Left lung (tissue), 10 donors: Measurements from ENCODE around the gene AIFM3. TPM values are rescaled to one million over a fixed set of nuclear protein-coding genes. Genes with fewer than 3 reads are reported as not detected.
A peak's percentile ranks its signal among the peaks of the same experiment; 100 is the strongest.

Experiments used
- ATAC-seq: fragments of 200-7000 bp; cut with Tn5 transposase; one replicate; pipeline ENCODE4 v1.9.1; 2020; ENCODE audit warnings: moderate library complexity
- DNase-seq, 4 donors: peaks; one replicate each; pipeline ENCODE4 v3.0.0-alpha.2; 2013 to 2020
- H3K27ac ChIP-seq, 2 donors: fragments of 200-600 bp; sonication (generic) in 1 of 2; one replicate each; pipeline versions ENCODE4 v1.5.0 to v1.8.0; 2020 to 2021
- H3K27me3 ChIP-seq, 2 donors: fragments of 200-600 bp; sonication (generic) in 1 of 2; one replicate each; pipeline versions ENCODE4 v1.5.0 to v1.8.0; 2020 to 2021
- H3K36me3 ChIP-seq, 2 donors: fragments of 200-600 bp; sonication (generic) in 1 of 2; one replicate each; pipeline versions ENCODE4 v1.5.0 to v1.8.0; 2020 to 2021
- H3K4me1 ChIP-seq, 2 donors: fragments of 200-600 bp; one replicate each; pipeline ENCODE4 v1.8.0; 2021
- H3K4me3 ChIP-seq, 2 donors: fragments of 200-600 bp; sonication (generic) in 1 of 2; one replicate each; pipeline versions ENCODE4 v1.5.0 to v1.8.0; 2020 to 2021; ENCODE audit warnings: mild to moderate bottlenecking in 1 of 2
- H3K9me3 ChIP-seq, 2 donors: fragments of 200-600 bp; sonication (generic) in 1 of 2; one replicate each; pipeline versions ENCODE4 v1.5.0 to v1.8.0; 2020 to 2021
- intact Hi-C, 2 donors: fragments of 100-400 bp; cut with DNase I; formaldehyde crosslinking; loops; one replicate each; pipeline versions ENCODE4 v1.11.2 to v1.14.2; 2022
- polyA plus RNA-seq, 6 donors: library from polyadenylated mRNA; unstranded; fragments of 120-200 nt; gene quantifications; one replicate each; pipeline ENCODE4 v1.2.1, GENCODE V29; 2013; ENCODE audit not compliant: insufficient read length in 6 of 6
- total RNA-seq, 2 donors: library from RNA; stranded (reverse); fragmentation: NEBNext Ultra II Directional; extraction: Animal tissue kit (Norgen Biotek cat#: 25700); gene quantifications; one replicate each; pipeline ENCODE4 v1.2.1, GENCODE V29; 2021
- TF ChIP-seq, protein P1 (sequence below), 2 donors: fragments of 200-600 bp; sonication (generic) in 1 of 2; IDR thresholded peaks; one replicate each; pipeline versions ENCODE4 v1.5.0 to v1.8.0; 2021; ENCODE audit warnings: antibody characterized with exemption in 2 of 2
- donor health status: DM: no; HTN: yes; CAD: no.
- donor health status: DM: no; HTN: no; CAD: no.

The AIFM3 gene
- total and polyA plus RNA-seq, 8 donors = 0.49 to 6.5 (median 1.0) TPM

DNA sequence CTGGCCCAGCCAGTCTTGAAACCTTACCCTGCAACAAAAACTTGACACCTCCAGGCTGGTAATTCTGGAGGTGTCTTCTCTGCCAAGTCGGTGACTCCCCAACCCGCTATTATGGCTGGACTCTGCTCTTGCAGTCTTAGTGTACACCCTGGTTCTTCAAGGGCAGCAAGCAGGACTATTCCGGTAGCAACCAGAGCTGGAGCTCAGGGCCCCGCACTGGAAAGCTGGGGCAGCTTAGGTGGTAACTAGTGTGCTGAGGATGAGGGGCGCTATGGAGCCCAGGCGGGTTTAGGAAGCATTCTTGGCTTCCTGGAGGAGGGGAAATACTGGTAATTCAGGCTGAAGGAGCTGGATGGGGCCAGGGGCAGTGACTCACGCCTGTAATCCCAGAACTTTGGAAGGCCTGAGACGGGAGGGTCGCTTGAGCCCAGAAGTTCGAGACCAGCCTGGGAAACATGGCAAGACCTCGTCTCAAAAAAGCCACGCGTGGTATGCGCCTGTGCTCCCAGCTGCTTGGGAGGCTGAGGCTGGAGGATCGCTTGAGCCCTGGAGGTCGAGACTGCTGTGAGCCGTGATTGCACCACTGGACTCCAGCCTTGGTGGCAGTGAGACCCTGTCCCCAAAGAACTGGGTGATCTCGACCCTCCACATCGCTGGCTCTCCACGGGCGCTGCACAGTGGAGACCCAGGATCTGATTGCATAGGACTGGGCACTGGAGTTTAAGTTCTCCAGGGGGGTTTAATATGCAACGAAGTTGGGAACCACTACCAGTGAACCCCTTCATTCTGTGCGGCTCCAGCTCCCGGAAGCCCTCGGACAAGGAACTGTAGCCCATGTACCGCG, 10.6 kb upstream of the AIFM3 start:
- peaks cover 0 to 31% of the 10 kb centered on the region in 2 donors for H3K4me1 ChIP-seq
- DNase-seq (no peak), ATAC-seq (peak; percentile 38)
- peak overlapping the region; percentile 48 for H3K4me3 ChIP-seq
- H3K36me3 ChIP-seq = peaks cover 0 to 25% of the 10 kb centered on the region in 2 donors
- H3K9me3 ChIP-seq = no peaks in the 10 kb centered on the region
- H3K27ac ChIP-seq = peak overlapping the region in 1 of 2 donors; percentile 34
- H3K27me3 ChIP-seq = peaks cover 0 to 12% of the 10 kb centered on the region in 2 donors
- TF ChIP-seq, protein P1, sequence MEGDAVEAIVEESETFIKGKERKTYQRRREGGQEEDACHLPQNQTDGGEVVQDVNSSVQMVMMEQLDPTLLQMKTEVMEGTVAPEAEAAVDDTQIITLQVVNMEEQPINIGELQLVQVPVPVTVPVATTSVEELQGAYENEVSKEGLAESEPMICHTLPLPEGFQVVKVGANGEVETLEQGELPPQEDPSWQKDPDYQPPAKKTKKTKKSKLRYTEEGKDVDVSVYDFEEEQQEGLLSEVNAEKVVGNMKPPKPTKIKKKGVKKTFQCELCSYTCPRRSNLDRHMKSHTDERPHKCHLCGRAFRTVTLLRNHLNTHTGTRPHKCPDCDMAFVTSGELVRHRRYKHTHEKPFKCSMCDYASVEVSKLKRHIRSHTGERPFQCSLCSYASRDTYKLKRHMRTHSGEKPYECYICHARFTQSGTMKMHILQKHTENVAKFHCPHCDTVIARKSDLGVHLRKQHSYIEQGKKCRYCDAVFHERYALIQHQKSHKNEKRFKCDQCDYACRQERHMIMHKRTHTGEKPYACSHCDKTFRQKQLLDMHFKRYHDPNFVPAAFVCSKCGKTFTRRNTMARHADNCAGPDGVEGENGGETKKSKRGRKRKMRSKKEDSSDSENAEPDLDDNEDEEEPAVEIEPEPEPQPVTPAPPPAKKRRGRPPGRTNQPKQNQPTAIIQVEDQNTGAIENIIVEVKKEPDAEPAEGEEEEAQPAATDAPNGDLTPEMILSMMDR (IDR thresholded peaks at IDR 0.05) = no peak
- intact Hi-C loops = no loop called here

DNA sequence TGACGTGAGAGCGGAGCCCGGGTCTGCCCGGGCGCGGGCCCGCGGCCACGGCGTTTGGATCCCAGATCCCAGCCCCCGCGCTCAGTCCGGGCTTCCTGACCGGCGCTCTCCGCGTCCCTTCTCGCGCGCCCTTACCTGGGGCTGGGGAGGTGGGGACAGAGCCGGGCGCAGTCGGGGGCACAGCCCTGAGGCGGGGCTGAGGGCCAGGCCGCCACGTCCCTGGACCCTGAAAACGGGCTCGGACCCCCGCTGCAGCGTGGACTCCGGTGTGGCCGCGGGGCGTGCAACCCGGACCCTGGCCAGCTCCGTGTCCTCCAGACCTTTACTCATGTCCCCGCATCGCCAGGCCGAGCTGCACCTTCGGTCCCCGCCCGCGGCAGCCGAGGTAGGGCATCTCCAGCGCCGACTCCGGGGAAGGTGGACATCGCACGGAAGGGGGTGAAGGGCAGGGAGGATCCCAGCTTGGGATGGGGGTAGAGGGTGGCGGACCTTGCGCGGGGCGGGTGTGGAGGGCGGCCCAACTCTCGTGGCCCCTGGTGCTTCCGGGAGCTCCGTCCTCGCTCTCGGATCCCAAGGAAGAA, 9.9 kb upstream of the AIFM3 start:
- Histone ChIP-seq H3K4me3 (peak overlapping the region; percentile 48), H3K36me3 (peaks cover 0 to 18% of the 10 kb centered on the region in 2 donors), H3K27ac (peak overlapping the region; percentile 2 to 34), H3K27me3 (peaks cover 0 to 12% of the 10 kb centered on the region in 2 donors), H3K4me1 (peaks cover 0 to 34% of the 10 kb centered on the region in 2 donors), H3K9me3 (no peaks in the 10 kb centered on the region)
- intact Hi-C loops = no loop called here
- ATAC-seq (peak; percentile 67), DNase-seq (peak in 1 of 4 donors; percentile 88)
- TF ChIP-seq, protein P1 (IDR thresholded peaks at IDR 0.05) = no peak

GRCh38 chr22:20957683-20958431, 9.2 kb upstream of the AIFM3 start:
- ATAC-seq (peak; percentile 79), DNase-seq (peak in 2 of 4 donors; percentile 54 to 87)
- Histone ChIP-seq H3K4me3 (peak overlapping the region; percentile 48), H3K9me3 (no peaks in the 10 kb centered on the region), H3K4me1 (peaks cover 0 to 34% of the 10 kb centered on the region in 2 donors), H3K27me3 (peaks cover 0 to 18% of the 10 kb centered on the region in 2 donors), H3K27ac (peak overlapping the region; percentile 2 to 34), H3K36me3 (peaks cover 0 to 11% of the 10 kb centered on the region in 2 donors)
- TF ChIP-seq, protein P1 (IDR thresholded peaks at IDR 0.05) = no peak
- intact Hi-C loops = no loop called here

GRCh38 chr22:20959578-20960461, 7.2 kb upstream of the AIFM3 start:
- H3K27ac ChIP-seq = no peak overlapping the region
- peaks cover 5 to 38% of the 10 kb centered on the region in 2 donors for H3K27me3 ChIP-seq
- no peak overlapping the region for H3K4me3 ChIP-seq
- intact Hi-C loops = no loop called here
- no peaks in the 10 kb centered on the region for H3K36me3 ChIP-seq
- H3K9me3 ChIP-seq = no peaks in the 10 kb centered on the region
- DNase-seq (peak in 1 of 4 donors; percentile 31), ATAC-seq (no peak)
- TF ChIP-seq, protein P1 (IDR thresholded peaks at IDR 0.05) = no peak
- peaks cover 0 to 35% of the 10 kb centered on the region in 2 donors for H3K4me1 ChIP-seq
